COLO829 (cell line): ENCODE measurements around the gene POC1B.

Experiments used
- DNase-seq: peaks from one replicate; pipeline ENCODE4 v3.0.0; 2012; ENCODE audit warnings: low spot score

POC1B gene

DNA sequence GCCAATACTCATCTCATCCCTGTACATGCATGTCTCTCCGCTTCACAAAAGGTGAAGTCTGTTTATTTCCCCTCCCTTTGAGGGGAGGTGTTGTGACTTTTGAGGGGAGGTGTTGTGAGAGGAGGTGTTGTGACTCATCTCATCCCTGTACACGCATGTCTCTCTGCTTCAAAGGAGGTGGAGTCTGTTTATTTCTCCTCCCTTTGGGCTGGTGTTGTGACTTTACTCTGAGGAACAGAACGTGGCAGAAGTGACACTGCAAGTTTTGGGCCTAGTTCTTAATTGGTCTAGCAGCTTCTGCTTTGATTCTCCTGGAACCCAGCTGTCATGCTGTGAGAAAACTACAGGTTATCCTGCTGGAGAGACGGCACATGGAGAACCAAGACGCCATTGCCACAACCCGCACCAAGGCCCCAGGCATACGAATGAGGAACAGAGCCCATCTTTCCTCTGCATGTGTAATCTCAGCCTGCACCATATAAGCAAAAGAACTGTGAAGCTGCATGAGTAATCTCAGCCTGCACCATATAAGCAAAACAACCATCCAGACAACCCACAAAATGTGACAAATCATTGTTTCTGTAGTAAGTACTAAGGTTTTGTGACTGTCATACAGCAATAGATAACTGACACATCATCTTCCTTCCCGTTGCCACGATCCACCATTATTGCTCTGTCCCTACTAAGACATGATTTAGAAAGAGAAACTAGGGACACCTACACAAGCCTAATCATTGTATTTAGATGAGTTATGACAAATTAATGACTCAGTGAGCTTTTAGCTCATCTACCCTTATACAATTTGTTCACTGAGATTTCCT, 31.2 kb downstream of the POC1B start:
- no peak for DNase-seq

- DNase-seq = no peak
Observed at GRCh38 chr12:89493670-89494302, 32.1 kb downstream of the POC1B start.

- no peak for DNase-seq
Observed at GRCh38 chr12:89492883-89493282, 33.0 kb downstream of the POC1B start.

DNA sequence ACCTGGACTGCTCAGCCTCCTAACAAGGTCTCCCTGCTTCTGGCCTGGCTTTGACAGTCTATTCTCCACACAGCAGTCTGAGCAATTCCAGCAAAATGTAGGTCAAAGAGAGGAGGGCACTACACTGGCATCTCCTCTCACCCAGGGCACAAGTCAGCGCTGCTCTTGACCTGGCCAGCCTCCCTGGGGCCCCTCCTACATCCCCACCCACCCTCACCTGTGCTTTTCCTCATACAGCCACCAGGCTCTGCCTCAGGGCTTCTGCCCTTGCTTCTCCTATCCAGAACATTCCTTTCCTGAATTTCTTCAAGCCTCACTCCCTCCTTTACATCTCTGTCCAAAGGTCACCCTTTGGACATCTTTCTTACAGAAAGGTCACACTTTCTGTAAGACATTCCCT, 34.9 kb downstream of the POC1B start:
- no peak for DNase-seq

DNA sequence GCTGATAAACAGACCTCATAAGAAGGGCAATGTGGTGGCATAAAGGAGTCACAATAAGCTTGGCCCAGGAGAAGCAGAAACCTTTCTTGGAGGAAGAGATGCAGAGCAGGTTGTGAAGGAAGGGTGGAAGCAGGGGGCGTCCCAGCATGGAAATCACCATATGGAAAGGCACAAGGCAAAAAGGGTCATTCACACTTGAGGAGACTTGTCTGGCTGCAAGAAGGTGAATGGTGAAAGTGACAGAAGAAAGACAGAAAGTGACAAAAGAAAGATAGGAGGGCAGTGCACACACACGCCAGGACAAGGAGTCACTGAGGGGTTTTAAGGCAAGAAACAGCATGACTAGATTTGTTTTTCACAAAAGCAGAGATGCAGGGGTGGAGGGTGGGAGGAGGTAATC, 39.6 kb downstream of the POC1B start:
- no peak for DNase-seq

DNA sequence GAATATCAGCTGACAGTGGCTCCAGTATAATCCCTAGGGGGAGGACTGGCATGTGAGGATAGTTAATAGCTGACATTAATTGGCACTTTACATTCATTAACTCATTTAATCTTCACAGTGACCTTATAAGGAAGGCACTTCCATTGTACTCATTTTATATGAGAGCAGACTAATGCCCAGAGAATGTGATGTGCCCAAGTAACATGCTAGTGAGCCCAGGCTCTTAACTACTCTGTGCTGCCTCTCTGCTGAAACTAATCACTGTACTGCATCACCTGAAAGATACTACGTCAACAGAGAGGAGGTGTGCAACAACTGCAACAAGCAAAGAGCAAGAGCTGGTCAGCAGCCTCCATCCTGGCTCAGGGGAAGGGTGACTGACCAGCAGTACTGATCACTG, 41.4 kb downstream of the POC1B start:
- DNase-seq = no peak

DNA sequence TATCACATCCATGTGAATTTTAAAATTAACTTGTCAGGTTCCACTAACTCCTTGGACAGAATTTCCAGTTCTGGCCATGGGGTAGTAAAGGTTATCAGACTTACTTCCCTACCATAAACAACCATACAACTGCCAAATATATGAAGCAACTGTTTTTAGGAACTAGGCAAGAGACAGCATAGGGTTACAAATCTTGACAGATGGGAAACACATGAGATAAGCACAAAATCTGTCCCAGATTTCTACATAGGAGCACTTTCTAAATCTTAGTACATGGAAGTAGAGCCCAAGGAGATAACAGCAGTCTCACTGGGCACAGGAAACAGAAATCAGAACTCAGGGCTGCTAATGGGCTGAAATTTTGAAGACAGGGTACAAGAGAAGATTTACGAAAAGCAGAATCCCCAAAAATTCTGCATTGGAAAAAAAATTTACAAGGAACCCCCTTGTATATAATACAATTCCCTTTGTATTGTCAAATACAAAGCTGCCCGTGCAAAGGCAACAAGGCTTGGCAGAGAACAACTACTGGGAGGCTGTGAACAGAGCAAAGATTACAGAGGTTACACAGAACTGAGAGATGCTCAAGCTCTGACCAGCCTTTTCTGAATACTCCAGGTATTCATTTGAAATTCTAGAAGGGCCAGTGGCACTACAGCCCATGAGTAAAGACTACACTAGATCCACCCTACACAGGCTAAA, 44.5 kb downstream of the POC1B start:
- no peak for DNase-seq

DNA sequence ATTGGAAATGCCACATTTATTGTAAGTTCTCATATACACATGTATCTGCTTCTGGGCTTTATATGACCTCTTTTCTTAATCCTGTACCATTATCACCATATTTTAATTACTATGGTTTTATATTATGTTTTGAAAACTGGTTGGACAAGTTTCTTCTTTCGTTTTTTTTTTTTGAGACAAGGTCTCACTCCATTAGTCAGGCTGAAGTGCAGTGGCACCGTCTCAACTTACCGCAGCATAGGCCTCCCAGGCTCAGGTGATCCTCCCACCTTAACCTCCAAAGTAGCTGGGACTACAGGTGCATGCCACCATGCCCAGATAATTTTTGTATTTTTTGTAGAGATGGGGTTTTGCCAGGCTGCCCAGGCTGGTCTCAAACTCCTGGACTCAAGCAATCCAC, 45.9 kb downstream of the POC1B start:
- DNase-seq = no peak

DNA sequence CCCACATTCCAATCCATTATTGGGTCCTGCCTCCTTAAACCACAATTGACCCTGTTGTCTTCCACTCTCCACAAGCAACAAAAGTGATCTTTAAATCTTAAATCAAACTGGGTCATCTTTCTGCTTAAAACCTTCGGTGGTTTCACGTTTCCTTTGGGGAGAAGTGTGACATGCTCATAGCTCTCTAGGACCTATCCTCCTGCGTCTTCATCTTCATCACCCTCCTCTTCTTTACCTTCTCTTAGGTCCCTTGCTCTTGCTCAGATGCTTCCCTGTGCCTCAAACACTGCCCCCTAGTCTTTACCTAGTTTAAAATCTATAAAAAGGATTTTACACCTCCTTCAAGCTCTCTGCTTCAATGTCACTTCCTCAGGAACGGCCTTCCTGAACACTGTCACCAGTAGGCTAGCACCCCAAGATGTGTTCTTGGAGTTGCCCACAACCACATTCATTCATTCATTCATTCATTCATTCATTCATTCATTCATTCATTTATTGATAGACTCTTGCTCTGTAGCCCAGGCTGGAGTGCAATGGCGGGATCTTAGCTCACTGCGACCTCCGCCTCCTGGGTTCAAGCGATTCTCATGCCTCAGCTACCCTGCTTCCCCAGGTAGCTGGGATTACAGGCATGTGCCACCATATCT, 48.1 kb downstream of the POC1B start:
- DNase-seq = no peak

GRCh38 chr12:89476904-89477595, 48.8 kb downstream of the POC1B start:
- no peak for DNase-seq

DNA sequence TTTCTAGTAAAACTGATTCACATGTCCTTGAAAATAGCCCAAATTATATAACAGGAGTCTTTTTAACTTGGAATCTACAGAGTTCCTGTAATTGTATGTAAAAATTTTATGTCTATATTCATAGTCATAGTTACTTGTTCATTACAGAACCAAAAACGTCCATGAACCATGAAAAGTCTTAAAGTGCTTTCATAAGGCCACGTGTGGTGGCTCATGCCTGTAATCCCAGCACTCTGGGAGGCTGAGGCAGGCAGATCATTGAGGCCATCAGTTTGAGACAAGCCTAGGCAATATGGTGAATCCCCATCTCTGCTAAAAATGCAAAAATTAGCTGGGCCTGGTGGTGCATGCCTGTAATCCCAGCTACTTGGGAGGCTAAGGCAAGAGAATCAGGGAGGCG, 49.6 kb downstream of the POC1B start:
- DNase-seq = no peak

- no peak for DNase-seq
Observed at GRCh38 chr12:89475203-89475990, 50.5 kb downstream of the POC1B start.

DNA sequence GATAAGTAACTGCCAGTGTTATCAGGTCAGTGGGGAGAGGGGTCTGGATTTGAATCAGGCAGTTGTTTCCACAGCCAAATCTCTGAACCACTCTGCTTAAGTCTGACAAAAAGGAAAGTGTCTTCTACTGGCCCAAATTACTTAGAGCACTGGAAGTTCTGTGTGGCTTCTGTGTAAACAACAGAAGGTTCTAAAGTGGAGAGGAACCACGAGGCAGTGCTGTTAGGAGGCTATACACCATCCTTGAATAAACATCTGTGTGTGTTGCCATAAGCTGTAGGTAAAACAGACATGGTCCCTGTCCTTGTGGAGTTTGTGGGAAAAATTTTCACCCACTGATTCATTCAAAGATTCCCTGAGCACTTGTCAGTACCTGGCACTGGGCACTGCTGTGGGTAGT, 51.2 kb downstream of the POC1B start:
- DNase-seq = no peak

- DNase-seq = no peak
Observed at GRCh38 chr12:89472508-89472907, 53.3 kb downstream of the POC1B start.

DNA sequence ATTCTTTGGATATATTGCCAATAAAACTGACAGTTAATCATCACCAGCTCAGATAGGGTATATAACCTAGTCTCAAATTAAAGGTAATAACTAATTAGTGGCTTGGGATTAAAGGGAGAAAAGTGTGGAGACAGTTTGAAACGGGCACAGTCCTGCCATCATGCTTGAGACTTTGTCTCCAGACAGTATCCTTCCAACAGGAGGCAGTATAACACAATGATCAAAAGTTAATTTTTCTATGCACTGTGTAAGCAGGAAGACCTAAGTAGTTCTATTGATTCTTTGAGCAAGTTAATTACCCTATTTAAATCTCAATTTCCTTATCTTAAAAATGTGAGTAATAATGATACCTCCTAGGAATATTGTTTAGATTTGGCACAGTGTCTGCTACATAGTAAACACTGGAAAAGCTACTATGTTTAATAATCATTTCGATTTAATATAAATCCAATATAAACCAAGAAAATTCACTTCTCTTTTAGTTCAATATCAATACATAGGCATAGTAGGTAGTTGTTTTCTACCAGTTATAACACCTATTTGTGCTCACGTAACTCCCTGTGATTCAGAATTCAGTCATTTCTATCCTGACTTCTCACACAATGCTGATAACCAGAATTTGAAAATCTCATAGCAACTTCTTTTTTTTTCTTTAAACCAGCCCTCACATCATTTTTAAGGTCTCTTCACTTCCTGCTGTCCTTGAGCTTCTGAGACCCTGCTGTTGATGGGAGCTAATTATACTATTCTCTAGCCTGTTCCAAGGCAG, 54.9 kb downstream of the POC1B start:
- DNase-seq = peak; percentile 49

DNA sequence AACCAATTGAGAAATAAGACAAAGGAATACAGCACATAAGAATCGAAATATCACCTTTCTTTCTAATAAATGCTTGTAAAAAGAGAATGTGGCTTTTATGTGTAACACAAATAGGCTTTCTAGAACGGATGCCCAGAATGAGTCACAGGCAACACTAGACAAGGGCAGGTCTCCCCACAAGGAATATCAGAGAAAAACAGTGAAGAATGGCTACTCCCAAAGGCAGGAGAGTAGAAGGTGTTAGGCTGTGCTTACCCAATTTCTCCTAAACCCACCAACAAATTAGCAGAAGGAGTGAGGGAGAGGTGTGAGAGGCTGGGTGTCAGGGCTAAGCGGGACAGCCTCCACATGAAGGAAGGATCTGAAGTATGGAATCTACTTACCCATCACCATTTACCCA, 56.5 kb downstream of the POC1B start:
- DNase-seq = no peak

- no peak for DNase-seq
Observed at GRCh38 chr12:89468648-89469326, 57.1 kb downstream of the POC1B start.

- DNase-seq = no peak
Observed at GRCh38 chr12:89468017-89468416, 57.8 kb downstream of the POC1B start.

GRCh38 chr12:89464974-89465592, 60.8 kb downstream of the POC1B start:
- DNase-seq = no peak
